Fibroblast of mammary gland (primary cell): Measurements from ENCODE around the gene MICAL2.
A peak's percentile ranks its signal among the peaks of the same experiment; 100 is the strongest.

Experiments
- DNase-seq: peaks from one replicate; pipeline ENCODE4 v3.0.0-alpha.2; 2010; ENCODE audit warnings: low read depth
- H3K4me3 ChIP-seq: 2 replicates; pipeline ENCODE4 v1.5.1; 2011; ENCODE audit warnings: low read depth, mild to moderate bottlenecking, low read length, moderate library complexity; ENCODE audit not compliant: control insufficient read depth
- CTCF ChIP-seq: conservative IDR thresholded peaks from 2 replicates; pipeline ENCODE4 v1.5.1; 2011; ENCODE audit warnings: low read depth, low read length, inconsistent platforms; ENCODE audit not compliant: control insufficient read depth, insufficient read depth

The MICAL2 gene

GRCh38 chr11:12149672-12150225, 39.4 kb downstream of the MICAL2 start:
- no peak overlapping the region for H3K4me3 ChIP-seq
- no peak for DNase-seq
- no peak for TF ChIP-seq CTCF

- DNase-seq: peak; percentile 72
- H3K4me3 ChIP-seq: no peak overlapping the region
- TF ChIP-seq CTCF: no peak
These were observed 40.5 kb downstream of the MICAL2 start for GRCh38 chr11:12150831-12151382.

GRCh38 chr11:12152321-12152720, 41.9 kb downstream of the MICAL2 start:
- no peak overlapping the region for H3K4me3 ChIP-seq
- TF ChIP-seq CTCF: no peak
- no peak for DNase-seq

- no peak for DNase-seq
- H3K4me3 ChIP-seq: no peak overlapping the region
- TF ChIP-seq CTCF: no peak
These were observed 44.7 kb downstream of the MICAL2 start for GRCh38 chr11:12154871-12155668.

GRCh38 chr11:12155696-12156095, 45.3 kb downstream of the MICAL2 start:
- DNase-seq: no peak
- TF ChIP-seq CTCF: no peak
- H3K4me3 ChIP-seq: no peak overlapping the region

GRCh38 chr11:12156301-12157140, 46.1 kb downstream of the MICAL2 start:
- no peak for TF ChIP-seq CTCF
- no peak overlapping the region for H3K4me3 ChIP-seq
- no peak for DNase-seq
